ENCODE measurements around the gene SNORC.

Gene SNORC

GRCh38 chr2:232878855-232879617 is 9.0 kb downstream of the SNORC start:
- no peak overlapping the region for H3K27ac ChIP-seq (ENCODE audit: low read depth, low read length)
- H3K4me3 ChIP-seq (ENCODE audit: low read length) = no peak overlapping the region
- H3K9ac ChIP-seq (ENCODE audit: low read length) = no peak overlapping the region

GRCh38 chr2:232879618-232880494 is 9.8 kb downstream of the SNORC start:
- H3K9ac ChIP-seq (ENCODE audit: low read length) = no peak overlapping the region
- H3K36me3 ChIP-seq (ENCODE audit: control insufficient read depth, insufficient read depth, low read length) = no peaks in the 10 kb centered on the region

More at GRCh38 chr2:232878855-232879617, 9.0 kb downstream of the SNORC start:
- Histone ChIP-seq H3K4me1 (ENCODE audit: control insufficient read depth, insufficient read depth, low read length) (no peaks in the 10 kb centered on the region), H3K36me3 (ENCODE audit: control insufficient read depth, insufficient read depth, low read length) (no peaks in the 10 kb centered on the region), H3K27me3 (ENCODE audit: control insufficient read depth, insufficient read depth, low read length) (peaks cover 7% of the 10 kb centered on the region)

GRCh38 chr2:232880764-232881351 is 10.8 kb downstream of the SNORC start:
- no peaks in the 10 kb centered on the region for H3K36me3 ChIP-seq (ENCODE audit: control insufficient read depth, insufficient read depth, low read length)
- no peak overlapping the region for H3K9ac ChIP-seq (ENCODE audit: low read length)
- no peak overlapping the region for H3K4me3 ChIP-seq (ENCODE audit: low read length)
- no peak overlapping the region for H3K27ac ChIP-seq (ENCODE audit: low read depth, low read length)
- peaks cover 7% of the 10 kb centered on the region for H3K27me3 ChIP-seq (ENCODE audit: control insufficient read depth, insufficient read depth, low read length)
- no peaks in the 10 kb centered on the region for H3K4me1 ChIP-seq (ENCODE audit: control insufficient read depth, insufficient read depth, low read length)

More at GRCh38 chr2:232879618-232880494, 9.8 kb downstream of the SNORC start:
- no peak overlapping the region for H3K27ac ChIP-seq (ENCODE audit: low read depth, low read length)
- no peak overlapping the region for H3K4me3 ChIP-seq (ENCODE audit: low read length)
- no peaks in the 10 kb centered on the region for H3K4me1 ChIP-seq (ENCODE audit: control insufficient read depth, insufficient read depth, low read length)
- H3K27me3 ChIP-seq (ENCODE audit: control insufficient read depth, insufficient read depth, low read length) = peaks cover 7% of the 10 kb centered on the region

GRCh38 chr2:232882085-232882484 is 12.0 kb downstream of the SNORC start:
- Histone ChIP-seq H3K27me3 (ENCODE audit: control insufficient read depth, insufficient read depth, low read length) (no peaks in the 10 kb centered on the region), H3K36me3 (ENCODE audit: control insufficient read depth, insufficient read depth, low read length) (peaks cover 3% of the 10 kb centered on the region)

GRCh38 chr2:232882505-232883115 is 12.5 kb downstream of the SNORC start:
- Histone ChIP-seq H3K4me3 (ENCODE audit: low read length) (no peak overlapping the region), H3K4me1 (ENCODE audit: control insufficient read depth, insufficient read depth, low read length) (no peaks in the 10 kb centered on the region), H3K27me3 (ENCODE audit: control insufficient read depth, insufficient read depth, low read length) (no peaks in the 10 kb centered on the region), H3K27ac (ENCODE audit: low read depth, low read length) (no peak overlapping the region), H3K36me3 (ENCODE audit: control insufficient read depth, insufficient read depth, low read length) (peaks cover 3% of the 10 kb centered on the region), H3K9ac (ENCODE audit: low read length) (no peak overlapping the region)

More at GRCh38 chr2:232882085-232882484, 12.0 kb downstream of the SNORC start:
- Histone ChIP-seq H3K4me1 (ENCODE audit: control insufficient read depth, insufficient read depth, low read length) (no peaks in the 10 kb centered on the region), H3K27ac (ENCODE audit: low read depth, low read length) (no peak overlapping the region), H3K4me3 (ENCODE audit: low read length) (no peak overlapping the region), H3K9ac (ENCODE audit: low read length) (no peak overlapping the region)

- Histone ChIP-seq H3K4me1 (ENCODE audit: control insufficient read depth, insufficient read depth, low read length) (no peaks in the 10 kb centered on the region), H3K4me3 (ENCODE audit: low read length) (no peak overlapping the region), H3K27me3 (ENCODE audit: control insufficient read depth, insufficient read depth, low read length) (no peaks in the 10 kb centered on the region), H3K27ac (ENCODE audit: low read depth, low read length) (no peak overlapping the region), H3K36me3 (ENCODE audit: control insufficient read depth, insufficient read depth, low read length) (peaks cover 3% of the 10 kb centered on the region), H3K9ac (ENCODE audit: low read length) (no peak overlapping the region)
Measured at GRCh38 chr2:232883116-232883721, 13.2 kb downstream of the SNORC start.

- Histone ChIP-seq H3K4me3 (ENCODE audit: low read length) (no peak overlapping the region), H3K36me3 (ENCODE audit: control insufficient read depth, insufficient read depth, low read length) (peaks cover 3% of the 10 kb centered on the region), H3K9ac (ENCODE audit: low read length) (no peak overlapping the region), H3K4me1 (ENCODE audit: control insufficient read depth, insufficient read depth, low read length) (no peaks in the 10 kb centered on the region), H3K27ac (ENCODE audit: low read depth, low read length) (no peak overlapping the region), H3K27me3 (ENCODE audit: control insufficient read depth, insufficient read depth, low read length) (no peaks in the 10 kb centered on the region)
Measured at GRCh38 chr2:232884001-232884421, 13.9 kb downstream of the SNORC start.

- H3K9ac ChIP-seq (ENCODE audit: low read length) = no peak overlapping the region
- no peaks in the 10 kb centered on the region for H3K27me3 ChIP-seq (ENCODE audit: control insufficient read depth, insufficient read depth, low read length)
- H3K4me3 ChIP-seq (ENCODE audit: low read length) = no peak overlapping the region
- no peaks in the 10 kb centered on the region for H3K4me1 ChIP-seq (ENCODE audit: control insufficient read depth, insufficient read depth, low read length)
- peaks cover 3% of the 10 kb centered on the region for H3K36me3 ChIP-seq (ENCODE audit: control insufficient read depth, insufficient read depth, low read length)
- H3K27ac ChIP-seq (ENCODE audit: low read depth, low read length) = no peak overlapping the region
Measured at GRCh38 chr2:232884549-232885263, 14.6 kb downstream of the SNORC start.

GRCh38 chr2:232885264-232885961 is 15.3 kb downstream of the SNORC start:
- Histone ChIP-seq H3K27ac (ENCODE audit: low read depth, low read length) (no peak overlapping the region), H3K36me3 (ENCODE audit: control insufficient read depth, insufficient read depth, low read length) (peaks cover 3% of the 10 kb centered on the region), H3K4me3 (ENCODE audit: low read length) (no peak overlapping the region), H3K4me1 (ENCODE audit: control insufficient read depth, insufficient read depth, low read length) (no peaks in the 10 kb centered on the region), H3K27me3 (ENCODE audit: control insufficient read depth, insufficient read depth, low read length) (no peaks in the 10 kb centered on the region), H3K9ac (ENCODE audit: low read length) (no peak overlapping the region)

GRCh38 chr2:232886176-232886575 is 16.1 kb downstream of the SNORC start:
- Histone ChIP-seq H3K4me3 (ENCODE audit: low read length) (no peak overlapping the region), H3K9ac (ENCODE audit: low read length) (no peak overlapping the region), H3K4me1 (ENCODE audit: control insufficient read depth, insufficient read depth, low read length) (no peaks in the 10 kb centered on the region), H3K27ac (ENCODE audit: low read depth, low read length) (no peak overlapping the region), H3K36me3 (ENCODE audit: control insufficient read depth, insufficient read depth, low read length) (peaks cover 3% of the 10 kb centered on the region), H3K27me3 (ENCODE audit: control insufficient read depth, insufficient read depth, low read length) (no peaks in the 10 kb centered on the region)

- H3K36me3 ChIP-seq (ENCODE audit: control insufficient read depth, insufficient read depth, low read length) = peaks cover 3% of the 10 kb centered on the region
- H3K27me3 ChIP-seq (ENCODE audit: control insufficient read depth, insufficient read depth, low read length) = no peaks in the 10 kb centered on the region
- H3K9ac ChIP-seq (ENCODE audit: low read length) = no peak overlapping the region
- no peaks in the 10 kb centered on the region for H3K4me1 ChIP-seq (ENCODE audit: control insufficient read depth, insufficient read depth, low read length)
- no peak overlapping the region for H3K4me3 ChIP-seq (ENCODE audit: low read length)
- H3K27ac ChIP-seq (ENCODE audit: low read depth, low read length) = no peak overlapping the region
Measured at GRCh38 chr2:232886632-232887031, 16.6 kb downstream of the SNORC start.
